HG02840 (cell line): ENCODE measurements around the gene FABP3.

ENCODE experiments used
- ATAC-seq: cut with Tn5 transposase; IDR thresholded peaks from one replicate; pipeline ENCODE4 v1.9.1; 2021; ENCODE audit warnings: mild to moderate bottlenecking, moderate library complexity, moderate number of reproducible peaks; ENCODE audit not compliant: unreplicated experiment, low FRiP score

FABP3 gene

GRCh38 chr1:31324992-31325391 is 47.9 kb downstream of the FABP3 start:
- ATAC-seq, result no peak

- ATAC-seq, result no peak
Measured at GRCh38 chr1:31324093-31324492, 48.8 kb downstream of the FABP3 start.

GRCh38 chr1:31318146-31318545 is 54.7 kb downstream of the FABP3 start:
- no peak for ATAC-seq

GRCh38 chr1:31315902-31316301 is 57.0 kb downstream of the FABP3 start:
- no peak for ATAC-seq
